ENCODE data around the gene ADGRG7.

ADGRG7 gene

GRCh38 chr3:100602506-100603444 lies 6.6 kb upstream of the ADGRG7 start:
- DNase-seq = no peak

GRCh38 chr3:100603469-100603868 lies 5.9 kb upstream of the ADGRG7 start:
- no peak for DNase-seq

- DNase-seq = no peak
These were observed 4.0 kb upstream of the ADGRG7 start for GRCh38 chr3:100605358-100605757.

GRCh38 chr3:100606894-100607512 lies 2.4 kb upstream of the ADGRG7 start:
- DNase-seq = no peak

- no peak for DNase-seq
These were observed 562 bp downstream of the ADGRG7 start for GRCh38 chr3:100609963-100610362.

GRCh38 chr3:100611221-100611620 lies 1.8 kb downstream of the ADGRG7 start:
- no peak for DNase-seq

GRCh38 chr3:100613721-100614390 lies 4.5 kb downstream of the ADGRG7 start:
- DNase-seq = no peak

GRCh38 chr3:100614941-100615340 lies 5.5 kb downstream of the ADGRG7 start:
- DNase-seq = no peak

- DNase-seq = no peak
These were observed 6.3 kb downstream of the ADGRG7 start for GRCh38 chr3:100615684-100616083.

GRCh38 chr3:100621251-100621650 lies 11.8 kb downstream of the ADGRG7 start:
- no peak for DNase-seq

GRCh38 chr3:100627491-100627890 lies 18.1 kb downstream of the ADGRG7 start:
- no peak for DNase-seq

- no peak for DNase-seq
These were observed 20.2 kb downstream of the ADGRG7 start for GRCh38 chr3:100629421-100630127.

GRCh38 chr3:100630664-100631063 lies 21.3 kb downstream of the ADGRG7 start:
- no peak for DNase-seq

- DNase-seq = no peak
These were observed 21.8 kb downstream of the ADGRG7 start for GRCh38 chr3:100631236-100631635.

- DNase-seq = peak; percentile 56
These were observed 25.3 kb downstream of the ADGRG7 start for GRCh38 chr3:100634493-100635272.

GRCh38 chr3:100635273-100635701 lies 25.9 kb downstream of the ADGRG7 start:
- no peak for DNase-seq

GRCh38 chr3:100637197-100637631 lies 27.8 kb downstream of the ADGRG7 start:
- no peak for DNase-seq

- no peak for DNase-seq
These were observed 31.2 kb downstream of the ADGRG7 start for GRCh38 chr3:100640633-100641032.

- DNase-seq = no peak
These were observed 32.2 kb downstream of the ADGRG7 start for GRCh38 chr3:100641471-100642032.

GRCh38 chr3:100645913-100646312 lies 36.5 kb downstream of the ADGRG7 start:
- no peak for DNase-seq

GRCh38 chr3:100647171-100647570 lies 37.8 kb downstream of the ADGRG7 start:
- DNase-seq = no peak

GRCh38 chr3:100647657-100648056 lies 38.3 kb downstream of the ADGRG7 start:
- no peak for DNase-seq
